ENCODE results near the gene FKBP1C.

DNA sequence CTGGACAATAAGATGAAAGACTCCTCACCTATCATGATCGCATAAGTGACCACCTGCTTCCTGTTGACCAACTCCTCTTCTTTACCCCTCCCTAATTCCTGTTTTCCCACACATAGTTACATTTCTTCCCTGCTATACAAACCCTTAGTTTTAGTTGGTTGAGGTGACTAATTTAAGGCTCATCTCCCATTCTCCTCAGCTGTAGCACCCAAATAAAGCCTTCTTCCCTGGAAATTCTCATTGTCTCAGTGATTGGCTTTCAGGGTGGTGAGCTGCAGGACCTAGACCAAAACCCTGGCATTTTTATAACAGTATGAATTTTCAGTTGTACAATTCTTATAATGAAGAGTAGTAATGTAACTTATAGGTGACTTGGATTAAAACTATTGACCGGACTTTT is 2.1 kb downstream of the FKBP1C start:
- TF ChIP-seq SPI1 (IDR thresholded peaks at IDR 0.05; ENCODE audit: borderline replicate concordance, low read depth), result no peak
- TF ChIP-seq, protein P1, sequence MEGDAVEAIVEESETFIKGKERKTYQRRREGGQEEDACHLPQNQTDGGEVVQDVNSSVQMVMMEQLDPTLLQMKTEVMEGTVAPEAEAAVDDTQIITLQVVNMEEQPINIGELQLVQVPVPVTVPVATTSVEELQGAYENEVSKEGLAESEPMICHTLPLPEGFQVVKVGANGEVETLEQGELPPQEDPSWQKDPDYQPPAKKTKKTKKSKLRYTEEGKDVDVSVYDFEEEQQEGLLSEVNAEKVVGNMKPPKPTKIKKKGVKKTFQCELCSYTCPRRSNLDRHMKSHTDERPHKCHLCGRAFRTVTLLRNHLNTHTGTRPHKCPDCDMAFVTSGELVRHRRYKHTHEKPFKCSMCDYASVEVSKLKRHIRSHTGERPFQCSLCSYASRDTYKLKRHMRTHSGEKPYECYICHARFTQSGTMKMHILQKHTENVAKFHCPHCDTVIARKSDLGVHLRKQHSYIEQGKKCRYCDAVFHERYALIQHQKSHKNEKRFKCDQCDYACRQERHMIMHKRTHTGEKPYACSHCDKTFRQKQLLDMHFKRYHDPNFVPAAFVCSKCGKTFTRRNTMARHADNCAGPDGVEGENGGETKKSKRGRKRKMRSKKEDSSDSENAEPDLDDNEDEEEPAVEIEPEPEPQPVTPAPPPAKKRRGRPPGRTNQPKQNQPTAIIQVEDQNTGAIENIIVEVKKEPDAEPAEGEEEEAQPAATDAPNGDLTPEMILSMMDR (IDR thresholded peaks at IDR 0.05; ENCODE audit: insufficient read depth, low read length), result no peak
- TF ChIP-seq POLR2AphosphoS5 (IDR thresholded peaks at IDR 0.05; ENCODE audit: low read depth), result no peak
- TF ChIP-seq, protein P2, sequence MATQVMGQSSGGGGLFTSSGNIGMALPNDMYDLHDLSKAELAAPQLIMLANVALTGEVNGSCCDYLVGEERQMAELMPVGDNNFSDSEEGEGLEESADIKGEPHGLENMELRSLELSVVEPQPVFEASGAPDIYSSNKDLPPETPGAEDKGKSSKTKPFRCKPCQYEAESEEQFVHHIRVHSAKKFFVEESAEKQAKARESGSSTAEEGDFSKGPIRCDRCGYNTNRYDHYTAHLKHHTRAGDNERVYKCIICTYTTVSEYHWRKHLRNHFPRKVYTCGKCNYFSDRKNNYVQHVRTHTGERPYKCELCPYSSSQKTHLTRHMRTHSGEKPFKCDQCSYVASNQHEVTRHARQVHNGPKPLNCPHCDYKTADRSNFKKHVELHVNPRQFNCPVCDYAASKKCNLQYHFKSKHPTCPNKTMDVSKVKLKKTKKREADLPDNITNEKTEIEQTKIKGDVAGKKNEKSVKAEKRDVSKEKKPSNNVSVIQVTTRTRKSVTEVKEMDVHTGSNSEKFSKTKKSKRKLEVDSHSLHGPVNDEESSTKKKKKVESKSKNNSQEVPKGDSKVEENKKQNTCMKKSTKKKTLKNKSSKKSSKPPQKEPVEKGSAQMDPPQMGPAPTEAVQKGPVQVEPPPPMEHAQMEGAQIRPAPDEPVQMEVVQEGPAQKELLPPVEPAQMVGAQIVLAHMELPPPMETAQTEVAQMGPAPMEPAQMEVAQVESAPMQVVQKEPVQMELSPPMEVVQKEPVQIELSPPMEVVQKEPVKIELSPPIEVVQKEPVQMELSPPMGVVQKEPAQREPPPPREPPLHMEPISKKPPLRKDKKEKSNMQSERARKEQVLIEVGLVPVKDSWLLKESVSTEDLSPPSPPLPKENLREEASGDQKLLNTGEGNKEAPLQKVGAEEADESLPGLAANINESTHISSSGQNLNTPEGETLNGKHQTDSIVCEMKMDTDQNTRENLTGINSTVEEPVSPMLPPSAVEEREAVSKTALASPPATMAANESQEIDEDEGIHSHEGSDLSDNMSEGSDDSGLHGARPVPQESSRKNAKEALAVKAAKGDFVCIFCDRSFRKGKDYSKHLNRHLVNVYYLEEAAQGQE (IDR thresholded peaks at IDR 0.05; ENCODE audit: insufficient replicate concordance, low read depth), result no peak
- TF ChIP-seq GABPA (IDR thresholded peaks at IDR 0.05; ENCODE audit: low read depth), result no peak
